Measurements from ENCODE around the gene CFAP47.
"Not testable (repeated sequence)": the region's sequence is repeated elsewhere in the genome, so short reads cannot be mapped to it uniquely, and the experiment has no call there.

CFAP47 gene

GRCh38 chrX:36035550-36035949 lies 116.0 kb downstream of the CFAP47 start:
- no peak overlapping the region for H3K27ac ChIP-seq
- H3K9ac ChIP-seq (ENCODE audit: insufficient read length), result no peak overlapping the region
- no peak overlapping the region for H3K4me3 ChIP-seq
- no peak for DNase-seq (ENCODE audit: low read depth, low spot score)
- TF ChIP-seq POLR2AphosphoS5 (IDR thresholded peaks at IDR 0.05; ENCODE audit: borderline replicate concordance, low read depth, low read length) (no peak), EZH2 (IDR thresholded peaks at IDR 0.05) (no peak), FOXP2 (optimal IDR thresholded peaks at IDR 0.05; ENCODE audit: control extremely low read depth, extremely low read length, insufficient read depth) (no peak)
- no peaks in the 10 kb centered on the region for H3K36me3 ChIP-seq (ENCODE audit: insufficient read depth, low read length)
- H3K9me3 ChIP-seq (ENCODE audit: low read depth, low read length), result no peaks in the 10 kb centered on the region

DNA sequence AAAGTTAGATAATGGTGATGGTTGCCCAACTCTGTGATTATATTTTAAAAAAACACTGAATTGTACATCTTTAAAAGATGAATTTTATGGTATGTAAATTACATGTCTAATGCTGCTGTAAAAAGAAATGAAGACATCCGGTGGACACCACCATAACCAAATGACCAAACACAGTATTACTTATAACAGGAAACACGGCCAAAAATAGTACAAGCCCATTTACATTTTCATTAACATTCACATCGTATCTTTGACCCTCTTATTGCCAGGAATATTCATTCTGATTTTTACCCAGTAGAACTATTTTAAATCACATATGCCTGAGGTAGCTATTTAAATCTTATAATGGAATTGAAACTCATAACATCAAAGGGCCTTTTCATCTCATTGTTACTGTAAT lies 143.2 kb downstream of the CFAP47 start:
- Histone ChIP-seq H3K9ac (ENCODE audit: insufficient read length) (no peak overlapping the region), H3K36me3 (ENCODE audit: insufficient read depth, low read length) (no peaks in the 10 kb centered on the region), H3K4me3 (no peak overlapping the region), H3K9me3 (ENCODE audit: low read depth, low read length) (no peaks in the 10 kb centered on the region), H3K27ac (no peak overlapping the region)
- DNase-seq (ENCODE audit: low read depth, low spot score), result no peak
- no peak for TF ChIP-seq POLR2AphosphoS5 (IDR thresholded peaks at IDR 0.05; ENCODE audit: borderline replicate concordance, low read depth, low read length)
- no peak for TF ChIP-seq EZH2 (IDR thresholded peaks at IDR 0.05)
- TF ChIP-seq FOXP2 (optimal IDR thresholded peaks at IDR 0.05; ENCODE audit: control extremely low read depth, extremely low read length, insufficient read depth), result no peak

GRCh38 chrX:36071061-36071460 lies 151.5 kb downstream of the CFAP47 start:
- Histone ChIP-seq H3K36me3 (ENCODE audit: insufficient read depth, low read length) (no peaks in the 10 kb centered on the region), H3K9ac (ENCODE audit: insufficient read length) (no peak overlapping the region), H3K27ac (no peak overlapping the region), H3K9me3 (ENCODE audit: low read depth, low read length) (no peaks in the 10 kb centered on the region), H3K4me3 (no peak overlapping the region)
- no peak for DNase-seq (ENCODE audit: low read depth, low spot score)
- TF ChIP-seq EZH2 (IDR thresholded peaks at IDR 0.05) (no peak), FOXP2 (optimal IDR thresholded peaks at IDR 0.05; ENCODE audit: control extremely low read depth, extremely low read length, insufficient read depth) (no peak), POLR2AphosphoS5 (IDR thresholded peaks at IDR 0.05; ENCODE audit: borderline replicate concordance, low read depth, low read length) (no peak)

DNA sequence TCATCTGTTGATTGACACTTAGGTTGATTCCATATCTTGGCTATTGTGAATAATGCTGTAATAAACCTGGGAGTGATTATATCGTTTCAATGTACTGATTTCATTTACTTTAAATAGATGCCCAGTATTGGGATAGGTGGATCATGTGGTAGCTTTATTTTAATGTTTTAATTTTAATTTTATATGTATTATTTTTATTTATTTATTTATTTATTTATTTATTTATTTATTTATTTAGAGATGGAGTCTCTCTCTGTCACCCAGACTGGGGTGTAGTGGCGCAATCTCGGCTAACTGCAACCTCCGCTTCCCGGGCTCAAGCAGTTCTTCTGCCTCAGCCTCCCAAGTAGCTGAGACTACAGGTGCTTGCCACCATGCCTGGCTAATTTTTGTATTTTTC lies 155.5 kb downstream of the CFAP47 start:
- not testable (repeated sequence) for H3K27ac ChIP-seq; H3K36me3 ChIP-seq (ENCODE audit: insufficient read depth, low read length); DNase-seq (ENCODE audit: low read depth, low spot score); H3K9me3 ChIP-seq (ENCODE audit: low read depth, low read length); H3K4me3 ChIP-seq; H3K9ac ChIP-seq (ENCODE audit: insufficient read length)

GRCh38 chrX:36083256-36083655 lies 163.7 kb downstream of the CFAP47 start:
- TF ChIP-seq FOXP2 (optimal IDR thresholded peaks at IDR 0.05; ENCODE audit: control extremely low read depth, extremely low read length, insufficient read depth) (no peak), POLR2AphosphoS5 (IDR thresholded peaks at IDR 0.05; ENCODE audit: borderline replicate concordance, low read depth, low read length) (no peak), EZH2 (IDR thresholded peaks at IDR 0.05) (no peak)
- Histone ChIP-seq H3K36me3 (ENCODE audit: insufficient read depth, low read length) (no peaks in the 10 kb centered on the region), H3K4me3 (no peak overlapping the region), H3K27ac (no peak overlapping the region), H3K9ac (ENCODE audit: insufficient read length) (no peak overlapping the region), H3K9me3 (ENCODE audit: low read depth, low read length) (no peaks in the 10 kb centered on the region)
- DNase-seq (ENCODE audit: low read depth, low spot score), result no peak

GRCh38 chrX:36087366-36087765 lies 167.8 kb downstream of the CFAP47 start:
- H3K4me3 ChIP-seq, result no peak overlapping the region
- TF ChIP-seq POLR2AphosphoS5 (IDR thresholded peaks at IDR 0.05; ENCODE audit: borderline replicate concordance, low read depth, low read length), result no peak
- no peak for TF ChIP-seq EZH2 (IDR thresholded peaks at IDR 0.05)
- no peak for TF ChIP-seq FOXP2 (optimal IDR thresholded peaks at IDR 0.05; ENCODE audit: control extremely low read depth, extremely low read length, insufficient read depth)
- no peak overlapping the region for H3K9ac ChIP-seq (ENCODE audit: insufficient read length)
- no peaks in the 10 kb centered on the region for H3K9me3 ChIP-seq (ENCODE audit: low read depth, low read length)
- H3K36me3 ChIP-seq (ENCODE audit: insufficient read depth, low read length), result no peaks in the 10 kb centered on the region
- no peak overlapping the region for H3K27ac ChIP-seq
- no peak for DNase-seq (ENCODE audit: low read depth, low spot score)

DNA sequence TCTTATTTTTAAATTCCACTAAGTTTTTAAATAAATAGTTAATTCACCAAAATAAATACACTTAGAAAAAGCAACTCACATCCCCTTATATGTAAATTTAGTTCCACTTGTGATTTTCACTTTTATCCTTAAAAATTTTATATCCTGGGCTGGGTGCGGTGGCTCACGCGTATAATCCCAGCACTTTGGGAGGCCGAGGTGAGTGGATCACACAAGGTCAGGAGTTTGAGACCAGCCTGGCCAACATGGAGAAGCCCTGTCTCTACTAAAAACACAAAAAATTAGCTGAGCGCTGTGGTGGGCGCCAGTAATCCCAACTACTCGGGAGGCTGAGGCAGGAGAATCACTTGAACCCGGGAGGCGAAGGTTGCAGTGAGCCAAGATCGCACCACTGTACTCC lies 169.4 kb downstream of the CFAP47 start:
- not testable (repeated sequence) for H3K27ac ChIP-seq; H3K4me3 ChIP-seq; H3K9me3 ChIP-seq (ENCODE audit: low read depth, low read length); DNase-seq (ENCODE audit: low read depth, low spot score); H3K36me3 ChIP-seq (ENCODE audit: insufficient read depth, low read length); H3K9ac ChIP-seq (ENCODE audit: insufficient read length)

GRCh38 chrX:36102425-36102824 lies 182.9 kb downstream of the CFAP47 start:
- DNase-seq (ENCODE audit: low read depth, low spot score), result no peak
- Histone ChIP-seq H3K4me3 (no peak overlapping the region), H3K27ac (no peak overlapping the region), H3K9me3 (ENCODE audit: low read depth, low read length) (no peaks in the 10 kb centered on the region), H3K36me3 (ENCODE audit: insufficient read depth, low read length) (no peaks in the 10 kb centered on the region), H3K9ac (ENCODE audit: insufficient read length) (no peak overlapping the region)
- no peak for TF ChIP-seq EZH2 (IDR thresholded peaks at IDR 0.05)
- no peak for TF ChIP-seq FOXP2 (optimal IDR thresholded peaks at IDR 0.05; ENCODE audit: control extremely low read depth, extremely low read length, insufficient read depth)
- TF ChIP-seq POLR2AphosphoS5 (IDR thresholded peaks at IDR 0.05; ENCODE audit: borderline replicate concordance, low read depth, low read length), result no peak

GRCh38 chrX:36116222-36116621 lies 196.7 kb downstream of the CFAP47 start:
- Histone ChIP-seq H3K4me3 (no peak overlapping the region), H3K9me3 (ENCODE audit: low read depth, low read length) (peaks cover 4% of the 10 kb centered on the region; the same call in 1 of the 2 replicates), H3K9ac (ENCODE audit: insufficient read length) (no peak overlapping the region), H3K36me3 (ENCODE audit: insufficient read depth, low read length) (no peaks in the 10 kb centered on the region), H3K27ac (no peak overlapping the region)
- no peak for TF ChIP-seq POLR2AphosphoS5 (IDR thresholded peaks at IDR 0.05; ENCODE audit: borderline replicate concordance, low read depth, low read length)
- DNase-seq (ENCODE audit: low read depth, low spot score), result no peak

DNA sequence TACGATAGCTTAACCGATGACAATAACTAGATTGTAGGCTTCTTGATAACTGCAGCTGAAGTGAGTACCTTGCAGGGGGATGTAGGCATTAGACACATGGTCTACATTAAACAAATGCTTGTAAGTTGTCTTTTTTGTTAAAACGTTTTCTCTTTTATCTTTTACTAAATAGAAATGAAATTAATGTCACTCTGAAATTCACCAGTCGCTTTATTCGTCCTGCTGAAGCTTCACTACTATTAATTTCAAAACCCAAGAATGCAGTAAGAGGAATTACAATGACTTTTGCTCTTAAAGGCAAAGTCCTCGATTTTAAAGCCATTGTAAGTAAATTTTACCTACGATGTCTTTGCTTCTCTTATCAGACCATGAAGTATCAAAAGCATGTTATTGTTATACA lies 239.7 kb downstream of the CFAP47 start:
- DNase-seq (ENCODE audit: low read depth, low spot score), result no peak
- no peaks in the 10 kb centered on the region for H3K36me3 ChIP-seq (ENCODE audit: insufficient read depth, low read length)
- H3K9me3 ChIP-seq (ENCODE audit: low read depth, low read length), result no peaks in the 10 kb centered on the region
- TF ChIP-seq EZH2 (IDR thresholded peaks at IDR 0.05), result no peak
- TF ChIP-seq POLR2AphosphoS5 (IDR thresholded peaks at IDR 0.05; ENCODE audit: borderline replicate concordance, low read depth, low read length), result no peak
- no peak for TF ChIP-seq FOXP2 (optimal IDR thresholded peaks at IDR 0.05; ENCODE audit: control extremely low read depth, extremely low read length, insufficient read depth)
- no peak overlapping the region for H3K4me3 ChIP-seq
- H3K27ac ChIP-seq, result no peak overlapping the region
- H3K9ac ChIP-seq (ENCODE audit: insufficient read length), result no peak overlapping the region
